HepG2 (cell line): Measurements from ENCODE around the gene CDK18. TPM values are rescaled to one million over a fixed set of nuclear protein-coding genes. Genes with fewer than 3 reads are reported as not detected.
A peak's percentile ranks its signal among the peaks of the same experiment; 100 is the strongest.

Experiments used
- ATAC-seq: fragments of 200-7000 bp; cut with Tn5 transposase; 3 replicates; pipeline ENCODE4 v1.9.1; 2020; ENCODE audit warnings: mild to moderate bottlenecking, moderate library complexity
- BruUV-seq: library from RNA; stranded (reverse); fragments of 400-500 nt; replicated peaks from 2 replicates; lab custom pipeline; 2021; lab: Mats Ljungman, UMichigan
- CTCF ChIA-PET: fragments of 300-600 bp; formaldehyde crosslinking; extraction: SDS; loops from one replicate; lab custom pipeline; 2021; ENCODE audit warnings: low total read pairs, inconsistent platforms, low intra/inter-chr PET ratio; lab: Yijun Ruan, JAX
- POLR2A ChIA-PET: fragments of 350-600 bp; sonication (Branson Sonifier 250); formaldehyde crosslinking; loops from one replicate; lab custom pipeline; 2020; ENCODE audit warnings: antibody characterized with exemption, inconsistent platforms; lab: Yijun Ruan, JAX
- DNase-seq: peaks from one replicate; pipeline ENCODE4 v3.0.0-alpha.2; 2015; ENCODE audit warnings: low spot score
- FAIRE-seq: peaks from 3 replicates; lab custom pipeline; 2011; peaks lifted over from hg19 to GRCh38; lab: Jason Lieb, UNC
- H2AFZ ChIP-seq: one replicate; pipeline ENCODE4 v1.6.1; 2011; ENCODE audit warnings: low read length, inconsistent platforms
- H3K27ac ChIP-seq: fragments of 300-600 bp; 3 replicates; pipeline ENCODE4 v1.8.0; 2011; ENCODE audit warnings: mixed run types, mild to moderate bottlenecking, mixed read lengths, low read length, inconsistent platforms; ENCODE audit not compliant: insufficient read depth; ENCODE audit errors: extremely low read length
- H3K27me3 ChIP-seq, 2 experiments: fragments of 200-600 bp in 1 of 2; 2 replicates in 1 of 2; 3 replicates in 1 of 2; pipeline versions ENCODE4 v1.6.0 to v1.8.0; 2011; ENCODE audit warnings: low read length in 2 of 2, mild to moderate bottlenecking in 2 of 2, moderate library complexity in 2 of 2, inconsistent platforms in 1 of 2; ENCODE audit not compliant: insufficient read depth in 2 of 2, control insufficient read depth in 1 of 2
- H3K36me3 ChIP-seq, 2 experiments: fragments of 200-600 bp in 1 of 2; replicated peaks in 1 of 2; 2 replicates in 1 of 2; 3 replicates in 1 of 2; pipeline versions ENCODE4 v1.5.1 to v1.8.0; 2011; ENCODE audit warnings: low read length in 2 of 2, inconsistent platforms in 1 of 2; ENCODE audit not compliant: insufficient read depth in 2 of 2, control insufficient read depth in 1 of 2
- H3K4me1 ChIP-seq: 2 replicates; pipeline ENCODE4 v1.5.1; 2012; ENCODE audit warnings: low read length, inconsistent platforms; ENCODE audit not compliant: insufficient read depth
- H3K4me2 ChIP-seq: 2 replicates; pipeline ENCODE4 v1.6.0; 2011; ENCODE audit warnings: low read depth, low read length, inconsistent platforms
- H3K4me3 ChIP-seq, 3 experiments: fragments of 200-600 bp in 1 of 3; sonication (generic), shearing (Covaris generic) in 1 of 3; replicated peaks in 1 of 3; 2 replicates each; pipeline ENCODE4 v1.5.1; 2011 to 2016; ENCODE audit warnings: low read length in 3 of 3, inconsistent platforms in 2 of 3, low read depth in 2 of 3, mild to moderate bottlenecking in 2 of 3, control low read depth in 1 of 3, mixed read lengths in 1 of 3; ENCODE audit not compliant: insufficient read depth in 1 of 3
- H3K79me2 ChIP-seq: one replicate; pipeline ENCODE4 v1.6.1; 2011; ENCODE audit warnings: low read length, inconsistent platforms; ENCODE audit not compliant: insufficient read depth
- H3K9ac ChIP-seq: 2 replicates; pipeline ENCODE4 v1.6.0; 2011; ENCODE audit warnings: mild to moderate bottlenecking, low read depth, low read length, inconsistent platforms; ENCODE audit not compliant: insufficient read depth
- H3K9me3 ChIP-seq: 2 replicates; pipeline ENCODE4 v1.5.1; 2012; ENCODE audit warnings: mild to moderate bottlenecking, low read length
- H4K20me1 ChIP-seq: 2 replicates; pipeline ENCODE4 v1.6.0; 2011; ENCODE audit warnings: inconsistent platforms, mild to moderate bottlenecking, low read length, moderate library complexity; ENCODE audit not compliant: insufficient read depth
- DR1 ChIP-seq: sonication (generic); formaldehyde crosslinking; IDR thresholded peaks from 2 replicates; pipeline ENCODE4 v1.8.0; 2021; ENCODE audit warnings: mild to moderate bottlenecking, missing genetic modification reagents, inconsistent platforms
- GABPB1 ChIP-seq: IDR thresholded peaks from 2 replicates; pipeline ENCODE4 v1.6.1; 2016; ENCODE audit warnings: mild to moderate bottlenecking, missing genetic modification reagents, moderate library complexity, missing compliant biosample characterization
- MTF2 ChIP-seq: sonication (generic); formaldehyde crosslinking; IDR thresholded peaks from 2 replicates; pipeline ENCODE4 v1.5.0; 2020; ENCODE audit warnings: missing genetic modification reagents, borderline replicate concordance
- MYC ChIP-seq: sonication (generic); formaldehyde crosslinking; IDR thresholded peaks from 2 replicates; pipeline ENCODE4 v1.9.0; 2021; ENCODE audit warnings: missing genetic modification reagents, borderline replicate concordance
- ZKSCAN8 ChIP-seq: IDR thresholded peaks from 2 replicates; pipeline ENCODE4 v1.6.1; 2016; ENCODE audit warnings: borderline replicate concordance, missing genetic modification reagents, missing compliant biosample characterization
- ZNF564 ChIP-seq: sonication (generic); formaldehyde crosslinking; IDR thresholded peaks from 2 replicates; pipeline ENCODE4 v1.8.1; 2023; ENCODE audit warnings: mild to moderate bottlenecking, missing genetic modification reagents
- ZNF777 ChIP-seq: sonication (generic); formaldehyde crosslinking; IDR thresholded peaks from 2 replicates; pipeline ENCODE4 v1.4.0; 2020; ENCODE audit warnings: missing genetic modification reagents
- WGBS: methylation state at CpG from one replicate; pipeline ENCODE4 v1.1.6; 2017; ENCODE audit warnings: low lambda C conversion rate; 5-methylcytosine and 5-hydroxymethylcytosine counted together
- in situ Hi-C: cut with HindIII; loops from 2 replicates; pipeline ENCODE4 v1.10.0; 2017; ENCODE audit warnings: low pct_unique_long_range_greater_than_20kb; ENCODE audit not compliant: extremely low pct_ligation_motif_present
- intact Hi-C: fragments of 100-400 bp; cut with micrococcal nuclease; formaldehyde crosslinking; loops from one replicate; pipeline ENCODE4 v1.10.0; 2022; ENCODE audit not compliant: unreplicated experiment
- polyA plus RNA-seq, 8 experiments: library from polyadenylated mRNA; depleted of rRNA in 3 of 8; stranded (reverse) in 7 of 8; unstranded in 1 of 8; fragments of >200 nt; fragmentation: Illumina TruSeq in 4 of 8; extraction: Trizol in 4 of 8; gene quantifications; 2 replicates each; pipeline versions ENCODE4 v1.2.1 to v1.2.3, GENCODE V29; 2011 to 2016; ENCODE audit warnings: low read depth in 4 of 8, missing spikeins in 1 of 8, mixed read lengths in 1 of 8; ENCODE audit not compliant: insufficient read depth in 1 of 8
- total RNA-seq, 5 experiments: library from RNA; depleted of rRNA; stranded (reverse); fragments of >200 nt; fragmentation: Illumina TruSeq; extraction: Trizol; gene quantifications; 2 replicates each; pipeline ENCODE4 v1.2.3, GENCODE V29; 2016; ENCODE audit warnings: low read depth in 1 of 5
- TF ChIP-seq, protein P1 (sequence below): sonication (generic); formaldehyde crosslinking; IDR thresholded peaks from 2 replicates; pipeline ENCODE4 v1.5.1; 2020; ENCODE audit warnings: missing genetic modification reagents, mild to moderate bottlenecking, borderline replicate concordance
- TF ChIP-seq, protein P2 (sequence below): sonication (generic); formaldehyde crosslinking; IDR thresholded peaks from 2 replicates; pipeline ENCODE4 v1.5.1; 2020; ENCODE audit warnings: mild to moderate bottlenecking, missing genetic modification reagents, moderate library complexity

The CDK18 gene
- total and polyA plus RNA-seq, 2 of the 13 experiments (the other 11 are each of a cell fraction or from before 2014, with no cell fraction given) = 6.4 to 38.8 TPM

DNA sequence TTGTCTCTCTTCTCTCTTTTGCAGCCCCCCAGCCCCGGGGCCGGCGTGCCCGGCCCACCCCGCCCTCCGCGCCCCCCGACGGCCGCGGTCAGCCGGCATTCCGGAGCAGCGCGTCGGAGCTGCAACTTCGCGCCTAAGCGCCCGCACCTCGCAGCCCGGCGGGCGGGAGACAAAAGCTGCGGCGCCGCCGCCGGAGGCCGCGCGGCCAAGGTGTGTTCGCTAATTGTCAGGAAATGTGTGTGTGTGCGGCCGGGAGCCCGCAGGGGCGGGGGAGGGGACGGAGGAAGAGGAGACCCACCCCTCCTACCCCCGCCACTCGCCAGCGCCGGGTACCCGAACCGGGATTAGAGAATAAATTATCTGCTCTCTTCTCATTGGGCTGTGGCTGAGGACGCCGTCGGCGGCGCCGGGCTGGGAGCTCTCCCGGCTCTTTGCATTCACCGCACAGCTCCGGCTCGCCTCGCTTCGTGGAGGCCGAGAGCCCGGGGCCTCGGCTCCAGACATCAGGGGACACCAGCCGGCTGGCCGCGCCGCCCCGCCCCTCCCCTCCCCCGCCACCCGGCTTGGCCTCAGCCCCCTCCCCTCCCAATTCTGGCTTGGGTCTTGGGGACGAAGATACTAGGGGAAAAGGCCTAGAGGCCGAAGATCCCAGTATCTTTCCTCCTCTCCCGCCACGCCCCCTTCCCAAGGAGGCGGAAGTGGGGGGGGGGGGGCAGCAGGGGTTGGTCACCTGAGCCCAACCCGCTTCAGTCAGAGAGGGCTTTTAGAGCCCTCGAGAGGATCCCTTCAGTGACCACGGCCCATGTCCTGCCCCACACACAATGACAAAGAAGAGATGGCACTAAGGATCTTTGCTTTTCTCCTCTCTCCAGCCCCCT is 47.4 kb upstream of the CDK18 start:
- POLR2A ChIA-PET = no interaction called here
- peak overlapping the region in 2 of 3 experiments; percentile 21 to 58; a peak in 2 of 6 replicates for H3K4me3 ChIP-seq
- 1% methylated on average over 10 of the region's 74 CpGs for WGBS

More for the DNA sequence above, 47.4 kb upstream of the CDK18 start:
- peaks cover 26% of the 10 kb centered on the region for H3K4me1 ChIP-seq
- no peaks in the 10 kb centered on the region for H3K79me2 ChIP-seq
- no peak overlapping the region for H3K27ac ChIP-seq
- no TSS peak for BruUV-seq
- no peaks in the 10 kb centered on the region for H3K9me3 ChIP-seq
- peak; percentile 38 for ATAC-seq
- CTCF ChIA-PET = no interaction called here
- H3K4me2 ChIP-seq = peak overlapping the region; percentile 58
- FAIRE-seq = no peak
- intact Hi-C loops (loop anchor here (10.0 kb wide), 1 partner anchor 122 kb away; no protein-coding TSS in a partner anchor), in situ Hi-C loops (no loop called here)
- H3K9ac ChIP-seq = no peak overlapping the region
- no peaks in the 10 kb centered on the region for H3K36me3 ChIP-seq
- H2AFZ ChIP-seq = no peak overlapping the region
- TF ChIP-seq, protein P1, sequence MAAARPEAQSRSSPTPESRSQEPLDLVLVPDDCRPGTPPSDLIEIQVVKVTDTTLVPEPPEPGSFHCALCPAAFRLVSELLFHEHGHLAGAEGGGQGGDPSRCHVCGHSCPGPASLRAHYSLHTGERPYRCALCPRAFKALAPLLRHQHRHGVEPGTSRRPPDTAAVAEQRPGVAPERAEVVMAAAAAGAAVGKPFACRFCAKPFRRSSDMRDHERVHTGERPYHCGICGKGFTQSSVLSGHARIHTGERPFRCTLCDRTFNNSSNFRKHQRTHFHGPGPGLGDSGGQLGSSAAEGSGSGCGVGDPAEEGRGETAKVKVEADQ (CRISPR knock-in tag) = no peak
- TF ChIP-seq DR1 (CRISPR knock-in tag) (no peak), MYC (no peak), ZKSCAN8 (CRISPR knock-in tag) (no peak), MTF2 (CRISPR knock-in tag) (0 out of 2 replicates have a peak, but pooled peaks have one; percentile 8), ZNF777 (CRISPR knock-in tag) (peak; percentile 81), ZNF564 (CRISPR knock-in tag) (0 out of 2 replicates have a peak, but pooled peaks have one; percentile 14), GABPB1 (peak; percentile 11; the same call in 1 of the 2 replicates)
- TF ChIP-seq, protein P2, sequence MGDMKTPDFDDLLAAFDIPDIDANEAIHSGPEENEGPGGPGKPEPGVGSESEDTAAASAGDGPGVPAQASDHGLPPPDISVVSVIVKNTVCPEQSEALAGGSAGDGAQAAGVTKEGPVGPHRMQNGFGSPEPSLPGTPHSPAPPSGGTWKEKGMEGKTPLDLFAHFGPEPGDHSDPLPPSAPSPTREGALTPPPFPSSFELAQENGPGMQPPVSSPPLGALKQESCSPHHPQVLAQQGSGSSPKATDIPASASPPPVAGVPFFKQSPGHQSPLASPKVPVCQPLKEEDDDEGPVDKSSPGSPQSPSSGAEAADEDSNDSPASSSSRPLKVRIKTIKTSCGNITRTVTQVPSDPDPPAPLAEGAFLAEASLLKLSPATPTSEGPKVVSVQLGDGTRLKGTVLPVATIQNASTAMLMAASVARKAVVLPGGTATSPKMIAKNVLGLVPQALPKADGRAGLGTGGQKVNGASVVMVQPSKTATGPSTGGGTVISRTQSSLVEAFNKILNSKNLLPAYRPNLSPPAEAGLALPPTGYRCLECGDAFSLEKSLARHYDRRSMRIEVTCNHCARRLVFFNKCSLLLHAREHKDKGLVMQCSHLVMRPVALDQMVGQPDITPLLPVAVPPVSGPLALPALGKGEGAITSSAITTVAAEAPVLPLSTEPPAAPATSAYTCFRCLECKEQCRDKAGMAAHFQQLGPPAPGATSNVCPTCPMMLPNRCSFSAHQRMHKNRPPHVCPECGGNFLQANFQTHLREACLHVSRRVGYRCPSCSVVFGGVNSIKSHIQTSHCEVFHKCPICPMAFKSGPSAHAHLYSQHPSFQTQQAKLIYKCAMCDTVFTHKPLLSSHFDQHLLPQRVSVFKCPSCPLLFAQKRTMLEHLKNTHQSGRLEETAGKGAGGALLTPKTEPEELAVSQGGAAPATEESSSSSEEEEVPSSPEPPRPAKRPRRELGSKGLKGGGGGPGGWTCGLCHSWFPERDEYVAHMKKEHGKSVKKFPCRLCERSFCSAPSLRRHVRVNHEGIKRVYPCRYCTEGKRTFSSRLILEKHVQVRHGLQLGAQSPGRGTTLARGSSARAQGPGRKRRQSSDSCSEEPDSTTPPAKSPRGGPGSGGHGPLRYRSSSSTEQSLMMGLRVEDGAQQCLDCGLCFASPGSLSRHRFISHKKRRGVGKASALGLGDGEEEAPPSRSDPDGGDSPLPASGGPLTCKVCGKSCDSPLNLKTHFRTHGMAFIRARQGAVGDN (CRISPR knock-in tag) = peak; percentile 39; the same call in 1 of the 2 replicates
- H4K20me1 ChIP-seq = no peaks in the 10 kb centered on the region
- DNase-seq = no peak
- peaks cover 2 to 83% of the 10 kb centered on the region in 2 experiments; a peak in 4 of 5 replicates for H3K27me3 ChIP-seq
